GM21723 (cell line): ENCODE measurements around the gene MTCH2.
"Not testable (repeated sequence)": the region's sequence is repeated elsewhere in the genome, so short reads cannot be mapped to it uniquely, and the experiment has no call there.

Source experiments
- ATAC-seq: cut with Tn5 transposase; IDR thresholded peaks from one replicate; pipeline ENCODE4 v1.9.1; 2021; ENCODE audit warnings: mild to moderate bottlenecking, moderate library complexity; ENCODE audit not compliant: unreplicated experiment

MTCH2 gene

DNA sequence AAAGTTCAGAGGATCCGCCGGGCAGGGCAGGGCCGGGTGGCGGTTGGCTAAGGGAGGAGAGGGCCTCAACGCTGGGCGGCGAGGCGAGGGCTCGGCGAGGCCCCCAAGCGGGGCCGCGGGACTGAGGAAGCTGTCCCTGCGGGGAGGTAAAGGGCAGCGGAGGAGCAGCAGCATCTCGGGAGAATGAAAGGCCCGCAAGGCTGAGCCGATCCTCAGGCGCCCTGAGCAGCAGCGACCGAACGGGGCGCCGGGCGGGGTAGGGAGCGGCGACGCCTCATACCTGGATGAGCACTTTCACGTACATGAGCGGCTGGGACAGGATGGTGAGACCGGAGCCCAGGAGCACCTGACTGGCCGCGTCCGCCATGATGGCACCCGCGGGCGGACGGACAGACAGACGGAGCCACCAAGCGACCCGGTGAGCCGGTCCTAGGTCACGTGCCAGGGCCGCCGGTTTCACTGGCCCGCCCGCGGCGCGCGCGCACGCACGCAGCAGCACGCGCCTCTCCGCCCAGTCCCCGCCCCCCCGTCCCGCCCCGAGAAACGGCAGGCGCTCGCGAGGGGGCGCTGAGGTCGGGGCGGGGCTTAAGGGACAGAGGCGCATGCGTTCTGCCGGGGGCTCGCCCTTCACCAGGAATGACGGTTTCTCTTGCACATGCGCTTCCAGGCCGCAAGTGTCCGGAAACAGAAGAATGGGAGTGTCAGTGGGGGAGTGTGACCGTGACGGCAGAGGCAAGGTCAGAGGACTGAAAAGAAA is at the start of gene MTCH2:
Gene MTCH2 (minus strand): TSS at position 461 of the 757 bp plus-strand sequence. CDS start 94 bp downstream, at position 367.
- peak; percentile 90 for ATAC-seq

- no peak for ATAC-seq
Measured at GRCh38 chr11:47691979-47692378, 49.6 kb upstream of the MTCH2 start.

GRCh38 chr11:47689480-47689879 is 47.1 kb upstream of the MTCH2 start:
- no peak for ATAC-seq

- ATAC-seq, result no peak
Measured at GRCh38 chr11:47688991-47689390, 46.6 kb upstream of the MTCH2 start.

DNA sequence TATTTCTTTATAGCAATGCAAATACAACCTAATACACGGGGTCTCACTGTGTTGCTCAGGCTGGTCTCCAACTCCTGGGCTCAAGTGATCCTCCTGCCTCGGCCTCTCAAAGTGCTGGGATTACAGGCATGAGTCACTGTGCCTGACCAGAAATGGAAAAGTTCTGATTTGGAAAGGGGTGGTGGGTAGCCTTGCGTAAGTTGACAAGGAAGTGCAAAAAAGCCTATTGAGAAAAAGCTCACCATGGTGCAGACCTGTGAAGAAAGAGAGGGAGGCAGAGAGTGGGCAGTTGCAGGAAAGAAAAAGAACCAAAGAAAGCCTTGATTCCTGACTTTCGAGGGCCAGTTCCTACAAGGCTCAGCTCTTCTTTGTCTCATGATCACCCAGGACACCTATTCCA is 45.8 kb upstream of the MTCH2 start:
- no peak for ATAC-seq

GRCh38 chr11:47686704-47687103 is 44.3 kb upstream of the MTCH2 start:
- not testable (repeated sequence) for ATAC-seq

DNA sequence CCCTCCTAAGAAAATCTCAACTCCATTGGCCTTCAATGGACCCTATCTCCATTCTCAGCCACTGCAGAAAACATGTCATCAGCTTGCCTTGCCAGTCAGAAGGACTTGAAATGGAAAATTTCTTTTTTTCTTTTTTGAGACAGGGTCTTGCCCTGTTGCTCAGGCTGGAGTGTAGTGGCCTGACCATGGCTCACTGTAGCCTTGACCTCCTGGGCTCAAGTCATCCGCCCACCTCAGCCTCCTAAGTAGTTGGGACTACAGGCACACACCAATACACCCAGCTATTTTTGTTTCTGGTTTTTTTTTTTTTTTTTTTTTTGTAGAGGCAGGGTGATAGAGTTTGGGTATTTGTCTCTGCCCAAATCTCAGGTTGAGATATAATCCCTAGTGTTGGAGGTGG is 43.8 kb upstream of the MTCH2 start:
- no peak for ATAC-seq

GRCh38 chr11:47675851-47676250 is 33.5 kb upstream of the MTCH2 start:
- ATAC-seq, result no peak

DNA sequence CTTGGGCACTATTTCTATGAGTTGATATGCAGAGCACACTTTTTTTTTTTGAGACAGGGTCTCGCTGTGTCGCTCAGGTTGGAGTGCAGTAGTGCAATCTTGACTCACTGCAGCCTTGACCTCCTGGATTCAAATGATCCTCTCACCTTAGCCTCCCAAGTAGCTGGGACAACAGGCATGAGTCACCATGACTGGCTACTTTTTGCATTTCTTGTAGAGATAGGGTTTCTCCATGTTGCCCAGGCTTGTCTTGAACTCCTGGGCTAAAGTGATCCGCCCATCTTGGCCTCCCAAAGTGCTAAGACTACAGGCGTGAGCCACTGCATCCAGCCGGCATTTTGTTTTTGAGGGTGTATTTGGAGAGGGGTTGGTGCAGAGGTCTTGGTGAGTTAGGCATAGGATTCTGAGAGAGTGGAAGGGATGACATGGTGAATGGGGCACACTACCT is 29.9 kb upstream of the MTCH2 start:
- no peak for ATAC-seq

GRCh38 chr11:47669856-47670255 is 27.5 kb upstream of the MTCH2 start:
- ATAC-seq, result no peak

DNA sequence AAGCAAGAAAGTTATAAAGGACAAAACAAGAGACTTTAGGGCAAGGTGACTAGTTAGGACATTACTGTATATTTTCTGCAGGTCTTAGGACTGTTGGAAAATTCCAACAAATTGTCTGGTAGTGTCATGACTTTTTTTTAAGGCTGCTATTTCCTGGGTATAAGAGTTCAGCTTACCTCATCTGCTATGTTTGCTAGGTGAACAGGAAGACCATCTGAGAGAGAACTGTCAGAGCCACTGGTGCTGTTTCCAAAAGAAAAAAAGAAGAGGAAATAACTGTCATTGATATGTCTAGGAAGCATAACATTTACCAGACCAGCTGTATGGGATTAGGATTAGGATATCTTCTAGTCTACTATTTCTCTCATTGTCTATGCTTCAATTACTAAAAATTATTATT is 26.3 kb upstream of the MTCH2 start:
- ATAC-seq, result no peak

- no peak for ATAC-seq
Measured at GRCh38 chr11:47667555-47667954, 25.2 kb upstream of the MTCH2 start.

- ATAC-seq, result no peak
Measured at GRCh38 chr11:47667135-47667534, 24.8 kb upstream of the MTCH2 start.

DNA sequence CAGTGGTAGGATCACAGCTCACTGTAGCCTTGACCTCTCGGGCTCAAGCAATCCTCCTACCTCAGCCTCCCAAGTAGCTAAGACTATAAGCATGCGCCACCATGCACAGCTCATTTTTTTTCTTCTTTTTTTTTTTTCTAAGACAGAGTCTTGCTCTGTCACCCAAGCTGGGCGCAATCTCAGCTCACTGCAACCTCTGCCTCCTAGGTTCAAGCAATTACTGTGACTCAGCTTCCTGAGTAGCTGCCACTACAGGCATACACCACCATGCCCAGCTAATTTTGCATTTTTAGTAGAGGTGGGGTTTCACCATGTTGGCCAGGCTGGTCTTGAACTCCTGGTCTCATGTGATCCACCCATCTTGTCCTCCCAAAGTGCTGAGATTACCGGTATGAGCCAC is 22.6 kb upstream of the MTCH2 start:
- not testable (repeated sequence) for ATAC-seq

DNA sequence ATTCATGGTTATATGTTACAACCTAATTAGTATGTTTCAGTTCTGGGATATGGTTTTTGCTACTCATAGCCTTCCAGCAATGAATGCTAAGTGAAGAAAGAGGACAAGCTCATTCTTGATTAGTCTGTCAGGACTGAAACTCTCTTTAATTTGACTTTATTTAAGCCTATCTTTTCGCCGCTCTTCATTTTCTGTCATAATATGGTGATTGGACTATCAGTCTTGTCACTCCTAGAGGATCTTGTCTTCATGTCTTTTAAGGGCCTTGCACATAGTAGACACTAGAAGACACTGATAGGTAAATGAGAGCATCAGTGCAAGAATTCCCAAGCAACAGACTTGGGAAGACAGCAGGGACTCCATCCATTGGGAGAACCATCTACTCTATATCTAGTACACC is 18.9 kb upstream of the MTCH2 start:
- ATAC-seq, result no peak

- no peak for ATAC-seq
Measured at GRCh38 chr11:47659276-47659675, 16.9 kb upstream of the MTCH2 start.

GRCh38 chr11:47656260-47656885 is 14.0 kb upstream of the MTCH2 start:
- no peak for ATAC-seq

GRCh38 chr11:47651818-47652469 is 9.6 kb upstream of the MTCH2 start:
- no peak for ATAC-seq

DNA sequence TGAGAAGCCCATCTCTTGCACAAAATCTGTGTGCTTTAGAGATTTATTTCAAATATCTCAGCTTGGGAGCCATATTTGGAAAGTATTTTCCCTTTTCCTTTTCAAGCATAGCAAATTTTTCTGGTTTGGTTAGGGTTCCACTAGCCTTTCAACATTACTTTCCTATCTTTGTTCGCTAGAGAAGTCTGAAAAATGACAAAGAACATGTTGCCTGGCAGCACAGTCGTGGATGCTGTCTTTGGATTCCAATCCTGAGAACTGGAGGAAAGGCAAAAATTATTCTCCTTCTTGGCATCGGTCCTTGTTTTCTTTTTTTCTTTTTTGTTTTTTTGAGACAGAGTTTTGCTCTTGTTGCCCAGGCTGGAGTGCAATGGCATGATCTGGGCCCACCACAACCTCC is 6.9 kb upstream of the MTCH2 start:
- no peak for ATAC-seq

- no peak for ATAC-seq
Measured at GRCh38 chr11:47646019-47646418, 3.7 kb upstream of the MTCH2 start.

GRCh38 chr11:47645500-47645899 is 3.1 kb upstream of the MTCH2 start:
- ATAC-seq, result no peak

DNA sequence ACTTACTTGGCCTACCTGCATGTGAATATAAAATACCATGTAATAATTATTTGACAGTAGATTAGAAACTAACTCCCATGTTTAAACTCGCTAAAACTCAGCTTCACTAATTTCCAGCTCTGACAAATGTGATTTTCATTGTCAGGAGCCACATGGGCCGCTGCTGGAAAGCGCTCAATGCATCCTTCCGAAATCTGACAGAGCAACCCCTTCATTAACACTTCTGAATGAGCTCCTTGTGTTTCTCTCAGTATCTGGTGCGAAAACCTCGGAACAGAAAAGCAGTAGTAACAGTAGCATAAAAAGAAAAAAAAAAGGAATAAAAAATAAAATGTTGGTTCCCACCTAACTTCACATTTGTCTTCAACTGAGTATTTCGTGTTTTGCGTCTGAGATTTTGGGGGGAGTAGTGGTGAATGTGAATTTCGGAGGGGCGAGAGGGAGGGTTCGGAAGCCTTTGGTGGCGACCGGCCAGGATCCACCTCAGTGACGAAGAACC is 710 bp downstream of the MTCH2 start:
- ATAC-seq, result no peak
